HL-60 (cell line): ENCODE results near the gene DKK1.

Source experiments
- CTCF ChIP-seq: IDR thresholded peaks from one replicate; pipeline ENCODE4 v1.5.1; 2011; ENCODE audit warnings: low read length, control low read depth, inconsistent platforms; ENCODE audit not compliant: insufficient read depth
- POLR2AphosphoS5 ChIP-seq: IDR thresholded peaks from 2 replicates; pipeline ENCODE4 v1.6.1; 2012; ENCODE audit warnings: low read depth
- REST ChIP-seq: IDR thresholded peaks from 2 replicates; pipeline ENCODE4 v1.6.1; 2012; ENCODE audit warnings: low read depth; ENCODE audit not compliant: insufficient replicate concordance

- TF ChIP-seq CTCF (no peak), POLR2AphosphoS5 (no peak), REST (no peak)
Measured at GRCh38 chr10:52346394-52347326, 32.6 kb downstream of the DKK1 start.
